Measurements from ENCODE around the gene TPO.

TPO gene

DNA sequence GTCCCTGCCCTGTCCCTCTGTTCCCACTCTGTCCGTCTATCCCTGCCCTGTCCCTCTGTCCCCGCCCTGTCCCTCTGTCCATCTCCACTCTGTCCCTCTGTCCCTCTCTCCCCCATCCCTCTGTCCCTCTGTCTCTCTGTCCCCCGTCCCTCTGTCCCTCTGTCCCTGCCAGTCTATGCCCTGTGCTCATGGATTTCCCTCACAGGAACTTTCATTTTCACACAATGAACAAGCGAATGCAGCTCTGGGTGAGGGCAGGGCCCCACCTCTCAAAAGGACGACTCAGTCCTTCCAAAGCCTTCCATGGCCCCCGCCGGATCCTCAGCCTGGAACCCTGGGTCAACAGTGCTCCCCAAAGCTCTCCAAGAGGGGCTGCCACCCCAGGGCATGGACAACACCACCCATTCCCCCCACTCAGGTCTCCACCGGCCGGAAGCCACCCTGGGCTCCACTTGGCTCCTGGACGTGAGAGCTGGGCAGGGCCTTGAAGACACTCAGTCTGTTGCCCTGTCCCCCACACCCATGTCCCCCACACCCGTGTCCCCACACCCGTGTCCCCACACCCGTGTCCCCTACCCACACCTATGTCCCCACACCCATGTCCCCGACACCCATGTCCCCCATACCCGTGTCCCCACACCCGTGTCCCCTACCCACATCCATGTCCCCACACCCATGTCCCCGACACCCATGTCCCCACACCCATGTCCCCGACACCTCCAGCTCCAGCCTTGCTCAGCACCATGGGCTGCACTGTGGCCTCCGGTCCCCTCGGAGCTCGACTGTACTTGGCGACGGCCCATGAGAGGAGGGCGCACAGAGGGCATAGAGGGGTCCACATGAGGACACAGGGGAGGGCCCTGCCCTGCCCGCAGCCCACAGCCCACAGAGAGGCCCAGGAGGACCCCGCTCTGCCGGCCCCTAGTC, 175.1 kb downstream of the TPO start:
- TF ChIP-seq, protein P1, sequence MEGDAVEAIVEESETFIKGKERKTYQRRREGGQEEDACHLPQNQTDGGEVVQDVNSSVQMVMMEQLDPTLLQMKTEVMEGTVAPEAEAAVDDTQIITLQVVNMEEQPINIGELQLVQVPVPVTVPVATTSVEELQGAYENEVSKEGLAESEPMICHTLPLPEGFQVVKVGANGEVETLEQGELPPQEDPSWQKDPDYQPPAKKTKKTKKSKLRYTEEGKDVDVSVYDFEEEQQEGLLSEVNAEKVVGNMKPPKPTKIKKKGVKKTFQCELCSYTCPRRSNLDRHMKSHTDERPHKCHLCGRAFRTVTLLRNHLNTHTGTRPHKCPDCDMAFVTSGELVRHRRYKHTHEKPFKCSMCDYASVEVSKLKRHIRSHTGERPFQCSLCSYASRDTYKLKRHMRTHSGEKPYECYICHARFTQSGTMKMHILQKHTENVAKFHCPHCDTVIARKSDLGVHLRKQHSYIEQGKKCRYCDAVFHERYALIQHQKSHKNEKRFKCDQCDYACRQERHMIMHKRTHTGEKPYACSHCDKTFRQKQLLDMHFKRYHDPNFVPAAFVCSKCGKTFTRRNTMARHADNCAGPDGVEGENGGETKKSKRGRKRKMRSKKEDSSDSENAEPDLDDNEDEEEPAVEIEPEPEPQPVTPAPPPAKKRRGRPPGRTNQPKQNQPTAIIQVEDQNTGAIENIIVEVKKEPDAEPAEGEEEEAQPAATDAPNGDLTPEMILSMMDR (IDR thresholded peaks at IDR 0.05; ENCODE audit: borderline replicate concordance, control extremely low read depth, extremely low read depth, insufficient read depth, missing control alignments), result no peak
- in situ Hi-C loops (cut with MboI; ENCODE audit: low sequenced_read_pairs, unreplicated experiment), result no loop called here
- no peak for DNase-seq (ENCODE audit: low spot score)

DNA sequence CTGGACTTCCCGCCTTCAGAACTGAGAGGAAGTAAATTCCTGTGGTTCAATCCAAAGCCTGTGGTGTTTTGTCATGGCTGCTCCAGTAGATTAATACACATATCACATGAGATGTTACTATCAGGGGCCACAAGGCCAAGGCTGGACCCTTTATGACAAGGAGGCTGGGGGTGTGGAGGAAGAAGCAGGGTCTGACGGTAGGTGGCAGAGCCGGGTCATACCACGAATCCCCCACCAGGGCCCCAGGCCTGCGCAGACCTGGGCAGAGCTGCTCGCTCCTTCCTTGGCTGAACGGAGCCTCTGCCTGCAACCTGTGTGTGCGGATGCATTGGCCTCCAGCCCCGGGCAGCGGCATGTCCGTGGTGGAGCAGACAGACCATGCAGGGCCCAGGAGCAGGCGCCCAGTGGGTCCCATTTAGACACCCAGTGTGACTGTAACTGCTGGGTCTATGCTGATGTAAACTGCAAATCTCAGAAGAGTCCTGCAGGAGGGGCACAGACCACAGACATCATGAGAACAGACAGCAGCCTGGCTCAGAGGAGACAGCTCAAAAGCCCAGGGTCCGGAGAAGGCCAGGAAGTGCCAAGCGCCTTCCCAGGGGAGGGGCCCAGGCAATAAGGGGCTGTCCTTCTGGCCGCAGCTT, 175.8 kb downstream of the TPO start:
- in situ Hi-C loops (cut with MboI; ENCODE audit: low sequenced_read_pairs, unreplicated experiment), result no loop called here
- DNase-seq (ENCODE audit: low spot score), result no peak
- TF ChIP-seq, protein P1 (IDR thresholded peaks at IDR 0.05; ENCODE audit: borderline replicate concordance, control extremely low read depth, extremely low read depth, insufficient read depth, missing control alignments), result no peak

DNA sequence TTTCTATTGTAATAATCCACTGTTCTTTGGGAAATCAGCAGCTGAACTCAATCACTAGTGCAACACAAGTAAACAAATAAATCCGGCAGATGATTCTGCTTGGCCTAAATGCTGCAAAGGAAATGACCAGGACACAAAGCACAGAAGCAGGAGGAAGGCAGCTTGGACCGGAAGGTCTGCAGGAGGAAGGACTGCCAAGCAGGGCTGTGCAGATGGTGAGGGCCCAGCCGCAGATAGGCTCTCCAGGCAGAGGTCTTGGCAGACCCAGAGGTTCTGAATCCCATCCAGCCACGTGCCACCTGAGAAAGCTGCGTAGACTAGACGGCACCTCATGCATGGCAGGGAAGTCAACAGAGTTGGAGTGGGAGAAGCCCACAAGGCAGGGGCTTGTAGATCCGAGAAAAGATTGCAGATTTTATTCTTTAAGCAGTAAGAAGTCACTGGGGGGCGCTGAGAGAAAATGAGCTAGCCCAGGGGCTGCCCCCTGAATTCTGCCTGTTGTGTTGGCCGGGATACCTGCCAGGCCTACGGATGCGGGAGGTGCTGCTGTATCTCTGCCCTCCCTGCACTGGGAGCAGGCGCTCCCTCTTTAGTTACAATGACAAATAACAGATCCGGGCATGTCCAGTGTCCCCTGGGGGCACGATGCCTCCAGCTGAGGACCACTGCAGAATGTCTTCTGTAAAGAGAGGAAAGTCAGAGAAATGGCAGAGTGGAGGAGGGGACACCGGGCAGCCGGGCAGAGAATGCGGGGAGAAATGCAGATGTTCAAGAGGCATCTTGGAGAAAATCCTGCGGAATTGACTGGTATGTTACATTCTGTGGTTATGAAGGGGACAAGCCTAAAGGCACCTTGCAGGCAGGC, 177.6 kb downstream of the TPO start:
- in situ Hi-C loops (cut with MboI; ENCODE audit: low sequenced_read_pairs, unreplicated experiment), result no loop called here
- DNase-seq (ENCODE audit: low spot score), result no peak
- TF ChIP-seq, protein P1 (IDR thresholded peaks at IDR 0.05; ENCODE audit: borderline replicate concordance, control extremely low read depth, extremely low read depth, insufficient read depth, missing control alignments), result no peak

DNA sequence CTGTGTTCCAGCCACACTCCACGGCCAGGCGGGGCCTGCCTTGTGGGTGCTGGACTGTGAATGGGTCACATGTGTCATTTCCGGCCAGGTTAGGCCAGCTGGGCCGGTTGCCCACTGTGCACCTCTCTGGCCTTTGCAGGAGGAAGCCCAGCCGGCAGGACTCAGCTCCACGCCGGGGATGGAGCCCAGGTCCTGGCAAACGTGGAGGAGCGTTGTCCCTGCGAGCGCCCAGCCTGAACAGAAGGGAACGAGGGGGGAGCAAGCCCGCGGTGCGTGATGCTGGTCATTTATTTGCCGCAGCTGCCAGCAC, 178.2 kb downstream of the TPO start:
- in situ Hi-C loops (cut with MboI; ENCODE audit: low sequenced_read_pairs, unreplicated experiment), result no loop called here

More for the DNA sequence above, 178.2 kb downstream of the TPO start:
- TF ChIP-seq, protein P1 (IDR thresholded peaks at IDR 0.05; ENCODE audit: borderline replicate concordance, control extremely low read depth, extremely low read depth, insufficient read depth, missing control alignments), result no peak
- no peak for DNase-seq (ENCODE audit: low spot score)

All from GM13976 (cell line).